HepG2 (cell line): ENCODE measurements around the gene NSF.

ENCODE experiments used
- ATM ChIP-seq: fragments of 450-650 bp; IDR thresholded peaks from 2 replicates; pipeline ENCODE4 v1.7.1; 2017; ENCODE audit warnings: mild to moderate bottlenecking, borderline replicate concordance
- KLF11 ChIP-seq: IDR thresholded peaks from 2 replicates; pipeline ENCODE4 v1.6.1; 2016; ENCODE audit warnings: missing compliant biosample characterization
- NR2C2 ChIP-seq: sonication (generic); formaldehyde crosslinking; IDR thresholded peaks from 2 replicates; pipeline ENCODE4 v1.4.0; 2020; ENCODE audit warnings: missing genetic modification reagents, mild to moderate bottlenecking, moderate library complexity, borderline replicate concordance
- POLR2AphosphoS2 ChIP-seq: IDR thresholded peaks from 2 replicates; pipeline ENCODE4 v1.6.1; 2011; ENCODE audit warnings: low read depth, low read length, improper control_type of control experiment
- SMC3 ChIP-seq: IDR thresholded peaks from 2 replicates; pipeline ENCODE4 v1.6.1; 2011; ENCODE audit warnings: low read length, improper control_type of control experiment
- SP4 ChIP-seq: sonication (generic); formaldehyde crosslinking; IDR thresholded peaks from 2 replicates; pipeline ENCODE4 v1.8.1; 2023; ENCODE audit warnings: mild to moderate bottlenecking, missing genetic modification reagents
- TF ChIP-seq, protein P1 (sequence below): sonication (generic); formaldehyde crosslinking; IDR thresholded peaks from 2 replicates; pipeline ENCODE4 v1.4.0; 2020; ENCODE audit warnings: missing genetic modification reagents

DNA sequence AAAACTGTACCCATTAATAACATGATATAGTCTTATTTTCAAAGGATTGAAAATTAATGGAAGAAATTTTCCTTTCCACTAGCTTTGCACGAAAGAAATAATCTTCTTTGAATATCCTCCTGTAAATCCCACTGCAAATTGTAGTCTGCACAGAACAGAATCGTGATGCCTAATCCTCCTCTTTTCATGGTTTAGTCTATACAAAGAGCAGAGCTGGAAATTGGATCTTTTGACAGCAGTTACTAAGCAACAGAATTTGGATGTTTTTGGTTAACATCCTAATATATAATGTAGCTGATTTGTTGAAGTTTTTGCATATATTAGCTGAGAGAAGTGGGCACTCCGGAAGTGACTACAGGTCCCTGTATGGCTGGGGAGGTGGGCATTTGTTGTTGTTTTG lies 129.4 kb downstream of the NSF start:
- TF ChIP-seq SP4 (CRISPR knock-in tag) = no peak
- TF ChIP-seq SMC3 = no peak
- no peak for TF ChIP-seq NR2C2 (CRISPR knock-in tag)
- TF ChIP-seq KLF11 (CRISPR knock-in tag) = no peak
- no peak for TF ChIP-seq ATM
- TF ChIP-seq, protein P1, sequence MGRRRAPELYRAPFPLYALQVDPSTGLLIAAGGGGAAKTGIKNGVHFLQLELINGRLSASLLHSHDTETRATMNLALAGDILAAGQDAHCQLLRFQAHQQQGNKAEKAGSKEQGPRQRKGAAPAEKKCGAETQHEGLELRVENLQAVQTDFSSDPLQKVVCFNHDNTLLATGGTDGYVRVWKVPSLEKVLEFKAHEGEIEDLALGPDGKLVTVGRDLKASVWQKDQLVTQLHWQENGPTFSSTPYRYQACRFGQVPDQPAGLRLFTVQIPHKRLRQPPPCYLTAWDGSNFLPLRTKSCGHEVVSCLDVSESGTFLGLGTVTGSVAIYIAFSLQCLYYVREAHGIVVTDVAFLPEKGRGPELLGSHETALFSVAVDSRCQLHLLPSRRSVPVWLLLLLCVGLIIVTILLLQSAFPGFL = no peak
- no peak for TF ChIP-seq POLR2AphosphoS2
